B cell (primary cell): ENCODE results near the gene ADAMTSL5. TPM values are rescaled to one million over a fixed set of nuclear protein-coding genes. Genes with fewer than 3 reads are reported as not detected.

Source experiments
- ATAC-seq: fragments of 200-7000 bp; cut with Tn5 transposase; one replicate; pipeline ENCODE4 v1.10.0; 2021; ENCODE audit warnings: low read depth, mild to moderate bottlenecking, moderate number of reproducible peaks, moderate library complexity
- CTCF ChIA-PET: fragments of 350-600 bp; sonication (Branson Sonifier 250); formaldehyde crosslinking; loops from one replicate; lab custom pipeline; 2021; ENCODE audit warnings: antibody characterized with exemption, inconsistent platforms; lab: Charles Lee
- POLR2A ChIA-PET: fragments of 350-600 bp; sonication (Branson Sonifier 250); formaldehyde crosslinking; loops from one replicate; lab custom pipeline; 2021; ENCODE audit warnings: antibody characterized with exemption; lab: Charles Lee
- DNase-seq: peaks from one replicate; pipeline ENCODE4 v3.0.0; 2013
- H2AFZ ChIP-seq: 2 replicates; pipeline ENCODE4 v1.6.1; 2012; ENCODE audit warnings: mild to moderate bottlenecking, low read depth, low read length; ENCODE audit not compliant: insufficient read depth, poor library complexity, severe bottlenecking
- H3K27ac ChIP-seq, 2 donors: 1 replicate in 1 of 2; 2 replicates in 1 of 2; pipeline ENCODE4 v1.5.1; 2012 to 2013; ENCODE audit warnings: low read length in 2 of 2, mild to moderate bottlenecking in 2 of 2, moderate library complexity in 1 of 2
- H3K27me3 ChIP-seq, 4 experiments: fragments of 200-600 bp in 1 of 4; sonication (generic) in 1 of 4; replicated peaks in 1 of 4; 1 replicate in 2 of 4; 2 replicates in 2 of 4; pipeline versions ENCODE4 v1.6.1 to v1.7.0; 2013 to 2016; ENCODE audit warnings: low read length in 3 of 4, mild to moderate bottlenecking in 2 of 4, mixed read lengths in 1 of 4, moderate library complexity in 1 of 4; ENCODE audit not compliant: insufficient read depth in 4 of 4, control insufficient read depth in 3 of 4; ENCODE audit errors: control extremely low read depth in 1 of 4
- H3K36me3 ChIP-seq, 2 experiments: replicated peaks in 1 of 2; 1 replicate in 1 of 2; 2 replicates in 1 of 2; pipeline versions ENCODE4 v1.6.1 to v1.7.1; 2013; ENCODE audit warnings: low read length in 1 of 2; ENCODE audit not compliant: insufficient read depth in 2 of 2, control insufficient read depth in 1 of 2; ENCODE audit errors: control extremely low read depth in 1 of 2, extremely low read depth in 1 of 2
- H3K4me1 ChIP-seq, 2 donors: fragments of 200-600 bp in 1 of 2; sonication (generic) in 1 of 2; 1 replicate in 1 of 2; 2 replicates in 1 of 2; pipeline versions ENCODE4 v1.5.1 to v1.6.1; 2013 to 2017; ENCODE audit warnings: low read length in 2 of 2; ENCODE audit not compliant: control insufficient read depth in 2 of 2, insufficient read depth in 2 of 2
- H3K4me2 ChIP-seq: replicated peaks from 2 replicates; pipeline ENCODE3; 2012; ENCODE audit warnings: mild to moderate bottlenecking, low read depth, low read length; ENCODE audit not compliant: poor library complexity, severe bottlenecking
- H3K4me3 ChIP-seq, 5 experiments: fragments of 200-600 bp in 1 of 5; sonication (generic) in 1 of 5; 1 replicate in 3 of 5; 2 replicates in 2 of 5; pipeline versions ENCODE4 v1.5.1 to v1.7.0; 2011 to 2016; ENCODE audit warnings: low read length in 4 of 5, mild to moderate bottlenecking in 4 of 5, low read depth in 2 of 5, control low read depth in 1 of 5, moderate library complexity in 1 of 5; ENCODE audit not compliant: insufficient read depth in 1 of 5; ENCODE audit errors: control extremely low read depth in 1 of 5, extremely low read depth in 1 of 5
- H3K79me2 ChIP-seq: fragments of 200-600 bp; sonication (generic); one replicate; pipeline ENCODE4 v1.6.0; 2016; ENCODE audit warnings: low read length; ENCODE audit not compliant: control insufficient read depth, insufficient read depth
- H3K9ac ChIP-seq: fragments of 200-600 bp; sonication (generic); 2 replicates; pipeline ENCODE4 v1.6.1; 2017; ENCODE audit warnings: mild to moderate bottlenecking, low read length, moderate library complexity
- H3K9me3 ChIP-seq, 3 donors: one replicate each; pipeline versions ENCODE4 v1.6.1 to v1.7.1; 2013; ENCODE audit warnings: low read length in 2 of 3; ENCODE audit not compliant: control insufficient read depth in 2 of 3, insufficient read depth in 1 of 3; ENCODE audit errors: control extremely low read depth in 1 of 3
- H4K20me1 ChIP-seq: 2 replicates; pipeline ENCODE4 v1.6.0; 2012; ENCODE audit warnings: mild to moderate bottlenecking, low read length; ENCODE audit not compliant: insufficient read depth, control insufficient read depth, poor library complexity, severe bottlenecking
- H3K27ac Mint-ChIP-seq: one replicate; pipeline ENCODE4 v1.8.0; 2021; ENCODE audit warnings: mixed read lengths
- H3K27me3 Mint-ChIP-seq: one replicate; pipeline ENCODE4 v1.8.0; 2021; ENCODE audit warnings: mixed read lengths
- H3K4me1 Mint-ChIP-seq: one replicate; pipeline ENCODE4 v1.8.0; 2021; ENCODE audit warnings: mixed read lengths
- H3K4me3 Mint-ChIP-seq: one replicate; pipeline ENCODE4 v1.8.0; 2021; ENCODE audit warnings: mixed read lengths
- H3K9me3 Mint-ChIP-seq: one replicate; pipeline ENCODE4 v1.8.0; 2022; ENCODE audit warnings: mixed read lengths; ENCODE audit not compliant: insufficient read depth
- CTCF ChIP-seq: fragments of 200-600 bp; IDR thresholded peaks from one replicate; pipeline ENCODE4 v1.8.0; 2022; ENCODE audit warnings: antibody characterized with exemption, mild to moderate bottlenecking
- EZH2 ChIP-seq: IDR thresholded peaks from 2 replicates; pipeline ENCODE4 v1.6.1; 2012; ENCODE audit warnings: borderline replicate concordance, low read depth, mild to moderate bottlenecking, moderate library complexity, low read length; ENCODE audit not compliant: insufficient read depth, poor library complexity, severe bottlenecking
- WGBS: methylation state at CpG from one replicate; pipeline ENCODE4 v1.1.5; 2013; ENCODE audit warnings: missing lambda C conversion rate; ENCODE audit not compliant: insufficient coverage; 5-methylcytosine and 5-hydroxymethylcytosine counted together
- intact Hi-C: fragments of 100-400 bp; cut with micrococcal nuclease; formaldehyde crosslinking; loops from one replicate; pipeline ENCODE4 v1.10.0; 2022
- polyA plus RNA-seq: library from polyadenylated mRNA; depleted of rRNA; stranded (reverse); fragments of >200 nt; gene quantifications from 2 replicates; pipeline ENCODE4 v1.2.3, GENCODE V29; 2012
- total RNA-seq, 2 donors: library from RNA; stranded (reverse); fragments of 120-200 nt in 1 of 2; gene quantifications; 1 replicate in 1 of 2; 2 replicates in 1 of 2; pipeline versions ENCODE4 v1.2.3 to v1.2.4, GENCODE V29; 2013 to 2022

The ADAMTSL5 gene
- total and polyA plus RNA-seq, 2 donors (not counting 1 experiment from before 2014, with no cell fraction given), result 0.09 TPM; not detected in 1

- Histone ChIP-seq H3K27me3 (peaks cover 0 to 13% (median 2%) of the 10 kb centered on the region in 4 experiments), H3K9me3 (peaks cover 0 to 4% (median 0%) of the 10 kb centered on the region in 3 donors), H3K9ac (no peak overlapping the region), H3K36me3 (no peaks in the 10 kb centered on the region), H4K20me1 (no peaks in the 10 kb centered on the region), H3K27ac (no peak overlapping the region), H3K79me2 (no peaks in the 10 kb centered on the region), H3K4me3 (no peak overlapping the region), H3K4me2 (no peak overlapping the region), H2AFZ (no peak overlapping the region), H3K4me1 (peaks cover 4 to 8% of the 10 kb centered on the region in 2 donors)
- TF ChIP-seq CTCF (no peak), EZH2 (no peak)
- ATAC-seq, result no peak
- intact Hi-C loops, result no loop called here
- H3K27ac Mint-ChIP-seq, result no peak overlapping the region
- peaks cover 10% of the 10 kb centered on the region for H3K4me1 Mint-ChIP-seq
- peaks cover 4% of the 10 kb centered on the region for H3K27me3 Mint-ChIP-seq
- CTCF ChIA-PET, result no interaction called here
- DNase-seq, result no peak
- no peaks in the 10 kb centered on the region for H3K9me3 Mint-ChIP-seq
- POLR2A ChIA-PET, result no interaction called here
- no peak overlapping the region for H3K4me3 Mint-ChIP-seq
- 87% methylated on average over 37 of the region's 37 CpGs for WGBS
Measured at GRCh38 chr19:1495051-1495798, 17.6 kb downstream of the ADAMTSL5 start.

GRCh38 chr19:1494115-1494815, 18.6 kb downstream of the ADAMTSL5 start:
- ChIA-PET CTCF (no interaction called here), POLR2A (no interaction called here)
- Histone ChIP-seq H2AFZ (no peak overlapping the region), H3K4me1 (peaks cover 13 to 17% of the 10 kb centered on the region in 2 donors), H3K4me2 (no peak overlapping the region), H3K4me3 (no peak overlapping the region), H4K20me1 (no peaks in the 10 kb centered on the region), H3K79me2 (no peaks in the 10 kb centered on the region), H3K36me3 (no peaks in the 10 kb centered on the region), H3K9me3 (peaks cover 0 to 8% (median 0%) of the 10 kb centered on the region in 3 donors), H3K27me3 (peaks cover 0 to 17% (median 4%) of the 10 kb centered on the region in 4 experiments), H3K9ac (no peak overlapping the region), H3K27ac (no peak overlapping the region)
- DNase-seq (no peak), ATAC-seq (no peak)
- H3K27ac Mint-ChIP-seq, result no peak overlapping the region
- H3K4me3 Mint-ChIP-seq, result no peak overlapping the region
- no peak for TF ChIP-seq EZH2
- TF ChIP-seq CTCF, result no peak
- peaks cover 15% of the 10 kb centered on the region for H3K4me1 Mint-ChIP-seq
- peaks cover 4% of the 10 kb centered on the region for H3K27me3 Mint-ChIP-seq
- H3K9me3 Mint-ChIP-seq, result no peaks in the 10 kb centered on the region
- WGBS, result 80% methylated on average over 12 of the region's 15 CpGs
- intact Hi-C loops, result no loop called here
